GM12878 (cell line): Measurements from ENCODE around the gene PLXNB3. TPM values are rescaled to one million over a fixed set of nuclear protein-coding genes. Genes with fewer than 3 reads are reported as not detected.

Source experiments
- ATAC-seq: fragments of 200-7000 bp; cut with Tn5 transposase; 3 replicates; pipeline ENCODE4 v1.9.1; 2020; ENCODE audit warnings: mild to moderate bottlenecking, moderate library complexity
- BruUV-seq: library from RNA; stranded (reverse); fragments of 400-500 nt; replicated peaks from 2 replicates; lab custom pipeline; 2021; lab: Mats Ljungman, UMichigan
- CTCF ChIA-PET: fragments of 300-600 bp; sonication (Branson Sonifier 250); formaldehyde crosslinking; extraction: SDS; loops from one replicate; lab custom pipeline; 2021; ENCODE audit warnings: inconsistent platforms; lab: Yijun Ruan, JAX
- POLR2A ChIA-PET: fragments of 350-600 bp; formaldehyde crosslinking; extraction: SDS; loops from one replicate; lab custom pipeline; 2021; ENCODE audit warnings: inconsistent platforms; lab: Charles Lee
- RAD21 ChIA-PET: fragments of 300-600 bp; sonication (Branson Sonifier 250); formaldehyde crosslinking; loops from one replicate; lab custom pipeline; 2023; ENCODE audit warnings: antibody characterized with exemption; ENCODE audit not compliant: unreplicated experiment; lab: Charles Lee
- SMC1A ChIA-PET: fragments of 300-600 bp; sonication (Branson Sonifier 250); formaldehyde crosslinking; loops from one replicate; lab custom pipeline; 2023; ENCODE audit not compliant: unreplicated experiment, uncharacterized antibody; lab: Charles Lee
- DNase-seq: peaks from one replicate; pipeline ENCODE4 v3.0.0-alpha.2; 2011; ENCODE audit warnings: low read depth, low spot score
- FAIRE-seq: peaks from 3 replicates; lab custom pipeline; 2011; peaks lifted over from hg19 to GRCh38; lab: Jason Lieb, UNC
- H2AFZ ChIP-seq: 2 replicates; pipeline ENCODE4 v1.6.0; 2011; ENCODE audit warnings: low read depth, low read length, control low read depth; ENCODE audit not compliant: control insufficient read depth
- H3K27ac ChIP-seq: 2 replicates; pipeline ENCODE4 v1.5.1; 2011; ENCODE audit warnings: control low read depth; ENCODE audit not compliant: control insufficient read depth, insufficient read depth
- H3K27me3 ChIP-seq, 2 experiments: replicated peaks in 1 of 2; 2 replicates each; pipeline versions ENCODE4 v1.6.0 to v1.6.1; 2011; ENCODE audit warnings: low read length in 1 of 2; ENCODE audit not compliant: control insufficient read depth in 2 of 2, insufficient read depth in 2 of 2
- H3K36me3 ChIP-seq, 2 experiments: 2 replicates each; pipeline ENCODE4 v1.5.1; 2011; ENCODE audit warnings: low read length in 1 of 2; ENCODE audit not compliant: control insufficient read depth in 2 of 2, insufficient read depth in 2 of 2
- H3K4me1 ChIP-seq: 2 replicates; pipeline ENCODE4 v1.6.1; 2011; ENCODE audit warnings: mild to moderate bottlenecking, low read length, moderate library complexity, mixed read lengths; ENCODE audit not compliant: control insufficient read depth, insufficient read depth
- H3K4me2 ChIP-seq: 2 replicates; pipeline ENCODE4 v1.6.0; 2011; ENCODE audit warnings: control low read depth; ENCODE audit not compliant: control insufficient read depth, insufficient read depth
- H3K4me3 ChIP-seq: fragments of 200-600 bp; sonication (generic); 2 replicates; pipeline ENCODE4 v1.5.1; 2016
- H3K79me2 ChIP-seq: 2 replicates; pipeline ENCODE4 v1.6.0; 2011; ENCODE audit warnings: low read length; ENCODE audit not compliant: control insufficient read depth, insufficient read depth
- H3K9ac ChIP-seq: 2 replicates; pipeline ENCODE4 v1.8.0; 2011; ENCODE audit warnings: low read length, control low read depth, mixed read lengths; ENCODE audit not compliant: control insufficient read depth, insufficient read depth
- H3K9me3 ChIP-seq: replicated peaks from 3 replicates; pipeline ENCODE4 v1.5.1; 2011; ENCODE audit warnings: mild to moderate bottlenecking, low read length; ENCODE audit not compliant: control insufficient read depth, insufficient read depth
- H4K20me1 ChIP-seq: 2 replicates; pipeline ENCODE4 v1.6.0; 2011; ENCODE audit not compliant: control insufficient read depth, insufficient read depth
- ASH2L ChIP-seq: fragments of 300-600, 200-600 bp; sonication (generic); IDR thresholded peaks from 2 replicates; pipeline ENCODE4 v1.6.1; 2017; ENCODE audit warnings: low read depth, mild to moderate bottlenecking, borderline replicate concordance
- BHLHE40 ChIP-seq, 2 experiments: fragments of 450-650 bp in 1 of 2; IDR thresholded peaks; 2 replicates each; pipeline ENCODE4 v1.6.1; 2011 to 2017; ENCODE audit warnings: low read depth in 2 of 2, borderline replicate concordance in 1 of 2, improper control_type of control experiment in 1 of 2, low read length in 1 of 2, mild to moderate bottlenecking in 1 of 2
- CEBPZ ChIP-seq: fragments of 150-350 bp; IDR thresholded peaks from 2 replicates; pipeline ENCODE4 v1.6.1; 2016; ENCODE audit warnings: low read depth, low read length
- KDM1A ChIP-seq: fragments of 200-600 bp; sonication (generic); IDR thresholded peaks from 2 replicates; pipeline ENCODE4 v1.6.1; 2016; ENCODE audit warnings: borderline replicate concordance
- MEF2A ChIP-seq: IDR thresholded peaks from 2 replicates; pipeline ENCODE4 v1.6.1; 2011; ENCODE audit warnings: low read depth, mild to moderate bottlenecking, low read length, moderate library complexity; ENCODE audit not compliant: insufficient read depth
- MYB ChIP-seq: fragments of 150-350 bp; IDR thresholded peaks from 2 replicates; pipeline ENCODE4 v1.6.1; 2014; ENCODE audit warnings: mild to moderate bottlenecking, low read depth, low read length, borderline replicate concordance
- NR2C2 ChIP-seq: IDR thresholded peaks from 2 replicates; pipeline ENCODE4 v1.6.1; 2011; ENCODE audit warnings: borderline replicate concordance, low read depth; ENCODE audit not compliant: control insufficient read depth, insufficient read length
- PAX8 ChIP-seq: fragments of 450-650 bp; IDR thresholded peaks from 2 replicates; pipeline ENCODE4 v1.6.1; 2017; ENCODE audit warnings: mild to moderate bottlenecking, moderate library complexity
- SKIL ChIP-seq: fragments of 450-650 bp; IDR thresholded peaks from 2 replicates; pipeline ENCODE4 v1.6.1; 2017; ENCODE audit warnings: mild to moderate bottlenecking, low read depth, inconsistent platforms; ENCODE audit not compliant: poor library complexity, severe bottlenecking
- SP1 ChIP-seq: IDR thresholded peaks from one replicate; pipeline ENCODE4 v1.6.1; 2011; ENCODE audit warnings: low read depth, low read length
- SPI1 ChIP-seq: IDR thresholded peaks from 2 replicates; pipeline ENCODE4 v1.6.1; 2011; ENCODE audit warnings: low read depth, mild to moderate bottlenecking, low read length, moderate library complexity, borderline replicate concordance; ENCODE audit not compliant: insufficient read depth
- WRNIP1 ChIP-seq: IDR thresholded peaks from 2 replicates; pipeline ENCODE4 v1.6.1; 2011; ENCODE audit warnings: low read depth, low read length, improper control_type of control experiment, borderline replicate concordance
- WGBS: methylation state at CpG from one replicate; pipeline ENCODE4 v1.1.6; 2016; ENCODE audit warnings: low lambda C conversion rate; ENCODE audit not compliant: insufficient replicate concordance, insufficient coverage; ENCODE audit errors: missing lambda C conversion rate; 5-methylcytosine and 5-hydroxymethylcytosine counted together
- in situ Hi-C: fragments of 300-500 bp; cut with MboI; formaldehyde crosslinking; loops from 9 replicates; pipeline ENCODE4 v1.14.3; 2018; ENCODE audit warnings: mixed read lengths
- intact Hi-C: fragments of 100-400 bp; cut with micrococcal nuclease; formaldehyde crosslinking; loops from one replicate; pipeline ENCODE4 v1.14.2; 2022; ENCODE audit not compliant: unreplicated experiment
- polyA plus RNA-seq, 11 experiments: library from polyadenylated mRNA; depleted of rRNA in 4 of 11; unstranded in 6 of 11; stranded (reverse) in 5 of 11; fragments of >200 nt; fragmentation: Nextera tagmentation in 4 of 11; fragmentation: Illumina TruSeq in 1 of 11; extraction: Ambion mirVana in 4 of 11; extraction: Trizol in 1 of 11; gene quantifications; 1 replicate in 1 of 11; 2 replicates in 10 of 11; pipeline versions ENCODE4 v1.2.1 to v1.2.3, GENCODE V29; 2011 to 2016; ENCODE audit warnings: inconsistent platforms in 2 of 11, missing spikeins in 2 of 11, low read depth in 1 of 11
- total RNA-seq, 4 experiments: library from RNA; depleted of rRNA in 3 of 4; stranded (reverse); fragments of >200 nt in 3 of 4; fragmentation: Illumina TruSeq in 1 of 4; extraction: Trizol in 1 of 4; gene quantifications; 2 replicates each; pipeline versions ENCODE4 v1.2.1 to v1.2.3, GENCODE V29; 2013 to 2021

PLXNB3 gene
- total and polyA plus RNA-seq, 10 of the 15 experiments (the other 5 are each of a cell fraction or from before 2014, with no cell fraction given), result 0.06 to 0.68 (median 0.19) TPM; not detected in 4

- H2AFZ ChIP-seq, result no peak overlapping the region
- no peak for DNase-seq
- H3K79me2 ChIP-seq, result no peaks in the 10 kb centered on the region
- no peak for TF ChIP-seq MYB
- no peak for TF ChIP-seq KDM1A
- no peak for TF ChIP-seq SKIL
- TF ChIP-seq PAX8, result no peak
- TF ChIP-seq BHLHE40 (IDR thresholded peaks at IDR 0.05; ENCODE audit: borderline replicate concordance in 1 of 2, low read depth in 2 of 2, low read length in 1 of 2), result no peak
- no peak for TF ChIP-seq SP1
- no peak for TF ChIP-seq CEBPZ
- no peak for TF ChIP-seq MEF2A
- no peak for TF ChIP-seq NR2C2
- no peak for TF ChIP-seq WRNIP1
- no peak for TF ChIP-seq SPI1
- TF ChIP-seq ASH2L, result no peak
- TF ChIP-seq, all 136 proteins: peak for 0
- ChIA-PET POLR2A (no interaction called here), CTCF (interaction anchor here (0.7 to 1.2 kb wide), 2 partner anchors 34 to 61 kb away, joined by 3 read pairs; no protein-coding TSS in a partner anchor), SMC1A (no interaction called here), RAD21 (interaction anchor here (0.6 kb wide), 1 partner anchor 212 kb away, joined by 3 read pairs; no protein-coding TSS in a partner anchor)
- intact Hi-C loops, result no loop called here
- no TSS peak for BruUV-seq
- peaks cover 30% of the 10 kb centered on the region for H3K4me1 ChIP-seq
- in situ Hi-C loops, result no loop called here
- H4K20me1 ChIP-seq, result no peaks in the 10 kb centered on the region
- no peaks in the 10 kb centered on the region for H3K36me3 ChIP-seq
- no peak for FAIRE-seq
- ATAC-seq, result no peak
- no peak overlapping the region for H3K9ac ChIP-seq
- H3K4me3 ChIP-seq, result no peak overlapping the region
- H3K4me2 ChIP-seq, result no peak overlapping the region
- H3K27ac ChIP-seq, result no peak overlapping the region
- WGBS, result 80% methylated on average over 23 of the region's 23 CpGs
- H3K9me3 ChIP-seq, result peaks cover 2% of the 10 kb centered on the region; the same call in 1 of the 3 replicates
- H3K27me3 ChIP-seq, result no peaks in the 10 kb centered on the region
These were observed 35.0 kb upstream of the PLXNB3 start for GRCh38 chrX:153728951-153729631.
